HG02763 (cell line): ENCODE measurements around the gene COX4I1.
"Not testable (repeated sequence)": the region's sequence is repeated elsewhere in the genome, so short reads cannot be mapped to it uniquely, and the experiment has no call there.

Source experiments
- ATAC-seq: cut with Tn5 transposase; IDR thresholded peaks from one replicate; pipeline ENCODE4 v1.9.1; 2021; ENCODE audit warnings: mild to moderate bottlenecking, moderate library complexity; ENCODE audit not compliant: unreplicated experiment

The COX4I1 gene

DNA sequence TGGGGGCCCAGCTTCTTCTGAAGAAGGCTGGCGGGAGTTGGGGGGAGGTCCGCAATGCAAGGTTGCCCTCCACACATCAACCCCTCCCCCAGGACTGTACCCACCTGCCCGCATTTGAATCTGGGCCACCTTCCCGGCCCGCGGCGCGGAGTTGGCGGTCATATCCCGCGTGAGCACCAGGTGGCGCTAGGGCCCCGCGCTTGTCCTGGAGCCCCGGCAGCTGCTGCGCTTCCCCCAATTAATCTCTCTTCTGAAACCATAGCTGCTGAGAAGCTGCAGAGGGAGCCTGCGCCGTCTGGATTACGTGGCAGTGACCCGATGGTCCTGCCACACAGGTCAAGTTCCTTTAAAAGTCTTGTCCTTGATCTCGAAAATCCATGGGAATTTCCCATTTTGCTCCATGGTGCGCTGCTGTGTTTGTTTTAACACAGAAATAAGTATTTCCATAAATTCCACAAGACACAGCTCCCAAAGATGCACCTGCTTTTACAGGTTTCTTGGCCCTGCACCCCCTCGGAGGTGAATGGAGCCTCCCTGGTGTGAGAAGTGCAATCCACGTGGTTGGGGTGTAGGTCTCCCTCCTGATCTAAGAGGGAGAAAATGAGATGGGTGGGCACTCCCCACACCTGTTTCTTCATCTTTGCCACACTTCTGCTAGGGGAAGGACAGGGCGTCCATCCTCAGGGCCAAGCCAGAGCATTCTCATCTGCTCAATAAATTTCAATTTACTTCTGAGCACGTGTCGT, 22.1 kb downstream of the COX4I1 start:
- no peak for ATAC-seq

DNA sequence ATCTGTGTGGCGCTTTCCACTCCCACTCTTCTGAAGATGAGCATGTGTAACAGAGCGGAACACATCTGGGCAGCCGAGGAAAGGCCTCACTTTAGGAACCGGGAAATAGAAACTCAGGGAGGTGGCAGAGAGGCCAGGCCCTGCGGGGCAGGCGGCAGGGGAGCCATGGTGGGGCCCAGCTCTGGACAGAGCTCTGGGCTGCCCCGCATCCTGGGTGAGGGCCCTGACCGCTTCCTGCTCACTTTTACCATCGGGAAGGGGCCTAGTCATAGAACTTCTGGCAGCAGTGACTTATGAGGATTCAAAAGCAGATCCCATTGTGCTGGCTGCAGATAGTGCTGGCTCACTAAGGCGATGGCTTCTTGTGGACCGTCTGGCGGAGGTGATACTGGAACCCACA, 22.6 kb downstream of the COX4I1 start:
- ATAC-seq = no peak

DNA sequence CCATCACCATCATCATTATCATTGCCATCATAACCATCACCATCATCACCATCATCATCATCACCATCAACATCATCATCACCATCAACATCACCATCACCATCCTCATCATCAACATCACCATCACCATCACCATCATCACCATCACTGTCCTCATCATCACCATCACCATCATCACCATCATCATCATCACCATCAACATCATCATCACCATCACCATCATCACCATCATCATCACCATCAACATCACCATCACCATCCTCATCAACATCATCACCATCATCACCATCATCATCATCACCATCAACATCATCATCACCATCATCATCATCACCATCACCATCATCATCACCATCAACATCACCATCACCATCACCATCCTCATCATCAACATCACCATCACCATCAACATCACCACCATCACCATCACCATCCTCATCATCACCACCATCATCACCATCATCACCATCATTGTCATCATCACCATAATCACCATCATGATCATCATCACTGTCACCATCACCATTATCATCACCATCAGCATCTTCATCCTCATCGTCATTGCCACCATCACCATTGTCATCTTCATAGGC, 23.9 kb downstream of the COX4I1 start:
- ATAC-seq = no peak

DNA sequence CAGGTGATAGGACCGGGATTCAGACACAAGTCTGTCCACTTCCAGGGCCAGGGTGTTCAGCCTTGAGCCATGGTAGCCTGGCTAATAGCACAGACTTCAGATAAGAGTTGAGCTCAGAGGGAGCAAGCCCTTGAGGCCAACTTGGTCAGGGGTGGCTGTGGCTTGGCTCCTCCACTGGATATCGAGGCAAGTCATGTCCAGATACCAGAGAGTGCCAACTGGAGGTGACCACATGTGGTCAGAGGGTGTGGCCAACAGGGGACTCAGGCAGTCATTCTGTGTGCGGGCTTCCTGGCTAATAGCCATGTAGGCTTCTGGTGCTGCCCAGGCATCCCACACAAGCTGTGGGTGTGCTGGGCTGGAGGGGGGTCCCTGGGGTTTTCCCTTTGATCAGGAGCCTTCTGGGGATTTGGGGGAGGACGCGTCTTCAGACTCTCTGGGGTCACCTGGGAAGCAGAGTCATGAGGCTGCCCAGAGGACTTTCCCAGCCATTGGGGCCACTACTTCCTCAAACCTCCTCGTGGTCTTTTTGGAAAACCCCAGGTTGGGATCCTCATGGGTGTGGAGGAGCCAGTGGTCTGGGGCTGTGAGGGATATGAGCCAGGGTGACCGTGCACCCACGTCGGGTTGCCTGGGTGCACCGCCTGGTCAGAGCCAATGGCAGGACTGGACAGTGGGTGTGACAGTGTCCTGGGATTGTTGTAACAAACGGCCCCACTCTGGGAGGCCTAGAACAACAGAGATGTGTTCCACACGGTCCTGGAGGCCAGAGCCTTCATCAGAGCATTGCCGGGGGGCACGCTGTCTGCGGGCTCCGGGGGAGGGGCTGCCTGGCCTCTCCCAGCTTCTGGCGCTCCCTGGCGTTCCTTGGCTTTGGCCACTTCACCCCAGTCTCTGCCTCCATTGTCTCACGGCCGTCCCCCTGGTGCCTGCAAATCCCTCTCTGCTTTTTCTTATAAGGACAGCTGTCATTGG, 25.0 kb downstream of the COX4I1 start:
- ATAC-seq = no peak

DNA sequence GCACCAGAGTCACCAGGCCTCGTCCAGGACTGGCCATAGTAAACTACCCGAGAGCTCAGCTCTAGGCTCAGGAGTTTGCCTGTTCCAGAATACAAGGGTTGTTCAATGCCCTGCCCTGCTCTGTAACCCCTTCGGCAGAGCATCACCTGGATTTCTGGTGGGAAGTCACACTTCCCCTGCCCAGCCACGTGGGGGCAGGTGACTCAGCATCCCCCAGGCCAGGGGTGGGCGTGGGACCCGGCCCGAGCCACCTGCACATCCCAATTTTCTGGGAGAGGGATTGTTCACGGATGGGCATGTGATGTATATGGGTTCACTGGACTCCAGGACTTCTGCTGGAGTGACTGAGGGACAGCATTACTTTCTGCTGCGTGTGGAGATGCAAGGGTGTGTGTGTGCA, 25.8 kb downstream of the COX4I1 start:
- ATAC-seq = no peak

DNA sequence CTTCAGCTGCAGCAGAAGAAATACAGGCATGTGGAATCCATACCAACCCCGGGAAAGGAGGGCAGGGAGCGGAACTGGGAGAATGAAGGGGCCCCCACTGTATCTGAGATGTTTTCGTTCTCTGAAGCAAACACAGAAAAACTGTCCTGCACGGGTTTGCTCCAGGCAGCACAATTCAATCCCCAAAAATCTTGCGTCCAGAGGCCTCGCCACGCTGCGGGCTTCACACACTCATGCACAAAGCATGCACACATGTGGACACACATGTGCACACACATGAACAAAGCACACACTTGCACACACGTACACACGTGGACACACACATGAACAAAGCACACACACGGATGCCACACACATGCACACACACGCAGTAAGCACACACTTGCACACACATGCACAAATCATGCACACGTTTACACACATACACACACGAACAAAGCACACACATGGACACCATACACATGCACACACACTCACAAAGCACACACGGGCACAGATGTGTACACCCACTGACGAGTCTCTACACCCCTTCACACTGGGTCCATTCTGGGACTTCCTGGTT, 27.3 kb downstream of the COX4I1 start:
- ATAC-seq = no peak

DNA sequence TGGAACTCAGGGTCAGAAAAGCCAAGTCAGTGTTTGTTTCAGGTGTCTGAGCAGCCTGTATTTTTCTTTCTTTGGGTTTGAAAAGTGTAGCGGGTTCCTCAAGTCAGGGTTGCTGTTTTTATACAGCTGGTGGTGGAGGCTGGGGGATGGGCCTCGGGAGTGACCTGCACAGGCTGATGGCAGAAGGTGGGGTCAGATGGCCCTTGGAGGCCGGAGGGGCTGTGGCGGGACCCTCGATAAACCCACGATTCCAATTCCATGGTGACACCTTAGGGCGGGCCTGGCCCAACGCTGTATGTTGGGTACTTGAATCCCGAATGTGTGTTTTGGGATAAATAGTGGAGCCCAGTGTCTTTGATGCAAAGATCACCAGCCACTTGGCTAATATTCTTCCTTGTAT, 28.7 kb downstream of the COX4I1 start:
- ATAC-seq = no peak

DNA sequence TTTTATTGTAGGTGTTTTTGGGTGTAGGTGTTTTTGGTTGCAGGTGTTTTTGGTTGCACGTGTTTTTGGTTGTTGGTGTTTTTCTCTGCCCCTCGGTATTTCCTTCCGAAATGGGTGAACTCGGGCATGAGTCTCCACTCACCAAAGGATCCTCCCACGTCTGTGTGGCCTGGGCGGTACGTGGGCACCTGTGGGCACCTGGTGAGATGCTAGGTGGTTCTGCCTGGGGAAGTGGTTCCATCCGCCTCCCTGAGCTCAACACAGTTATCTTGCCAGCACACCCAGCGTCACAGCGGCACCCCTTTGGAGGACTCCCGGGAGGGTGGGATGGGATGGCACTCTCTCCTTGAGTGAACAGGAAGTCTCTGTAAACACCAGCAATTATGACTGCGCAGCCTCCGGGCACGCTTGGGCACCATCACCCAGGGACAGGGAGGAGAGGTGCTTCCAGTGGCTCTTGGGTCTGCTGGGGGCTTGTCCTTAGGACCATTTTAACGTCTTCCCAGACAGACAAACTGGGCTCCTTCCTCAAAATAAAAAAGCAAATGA, 29.8 kb downstream of the COX4I1 start:
- no peak for ATAC-seq

DNA sequence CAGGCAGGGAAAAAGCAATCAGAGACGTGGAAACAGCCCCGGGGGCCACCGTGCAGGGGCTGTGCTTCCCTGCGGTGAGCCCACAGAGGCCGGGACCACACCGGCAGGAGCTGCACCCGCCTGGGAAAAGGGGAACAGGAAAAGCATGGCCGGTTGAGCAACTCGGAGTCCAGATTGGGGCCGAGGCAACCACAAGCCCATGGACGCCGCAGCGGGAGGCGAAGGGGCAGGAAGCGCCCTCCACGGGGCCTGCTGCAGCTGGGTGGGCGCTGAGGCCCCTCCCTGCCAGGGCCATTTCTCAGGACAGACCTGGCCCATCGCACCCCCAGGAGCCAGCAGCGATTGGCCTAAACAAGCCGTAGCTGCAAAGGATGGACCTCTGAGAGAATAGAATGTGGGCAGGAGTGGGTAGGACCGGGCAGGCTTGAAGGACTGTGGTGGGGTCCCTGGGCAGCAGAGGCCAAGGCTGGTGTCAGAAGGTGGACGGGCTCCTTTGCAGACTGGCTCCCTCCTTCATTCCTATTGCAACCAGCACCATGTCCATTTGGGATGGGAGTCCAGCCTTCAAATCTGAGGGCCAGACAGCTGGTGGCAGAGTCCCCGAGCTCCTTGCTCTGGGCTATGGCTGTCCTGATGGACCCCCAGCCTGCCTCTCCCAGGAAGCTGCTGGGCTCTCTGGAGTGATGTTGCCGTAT, 30.4 kb downstream of the COX4I1 start:
- ATAC-seq = no peak

DNA sequence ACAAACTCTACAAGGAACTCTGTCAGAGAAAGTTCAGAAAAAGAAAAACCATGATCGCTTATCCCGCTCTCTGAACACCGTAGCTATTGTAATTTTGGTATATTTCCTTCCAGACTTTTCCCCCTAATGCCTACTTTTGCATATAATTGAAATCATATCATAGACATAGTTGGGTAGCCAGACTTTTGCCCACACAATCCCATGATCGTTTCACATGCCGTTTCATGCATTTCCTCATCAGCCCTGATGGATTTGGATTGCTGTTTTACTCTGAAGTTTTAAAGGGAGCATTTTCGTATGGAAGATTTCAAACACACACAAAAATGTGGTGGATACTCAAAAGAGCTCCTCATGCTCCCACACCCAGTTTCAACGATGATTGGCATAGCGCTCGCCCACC, 31.3 kb downstream of the COX4I1 start:
- no peak for ATAC-seq

DNA sequence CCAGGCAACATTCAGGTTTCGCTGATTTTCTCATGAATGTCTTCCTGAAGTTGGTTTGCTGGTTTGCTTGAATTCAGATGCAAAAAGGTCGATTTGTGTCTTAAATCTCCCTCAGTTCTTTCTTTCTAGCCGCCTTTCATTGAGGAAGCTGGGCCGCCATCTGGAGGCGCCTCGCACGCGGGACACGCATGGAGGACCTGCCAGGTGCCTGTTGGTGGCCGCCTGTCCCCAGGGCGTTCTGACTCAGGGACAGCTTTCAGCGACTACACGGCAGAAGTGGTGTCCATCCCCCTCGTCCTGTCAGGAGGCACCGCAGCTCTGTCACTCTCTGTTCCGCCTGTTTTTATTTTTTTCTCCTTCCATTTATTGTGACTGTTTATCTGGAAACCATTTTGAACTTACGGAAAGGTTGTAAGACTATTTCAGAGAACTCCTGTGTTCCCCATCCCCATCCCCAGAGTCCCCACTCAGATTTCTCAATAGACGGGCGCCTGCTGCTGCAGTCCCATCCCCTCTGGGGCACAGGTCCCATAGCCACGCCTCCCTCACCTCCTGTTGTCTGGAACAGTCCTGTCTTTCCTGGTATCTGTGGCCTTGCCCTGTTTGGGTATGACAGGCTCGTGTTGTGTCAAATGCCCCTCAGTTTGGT, 33.2 kb downstream of the COX4I1 start:
- no peak for ATAC-seq

DNA sequence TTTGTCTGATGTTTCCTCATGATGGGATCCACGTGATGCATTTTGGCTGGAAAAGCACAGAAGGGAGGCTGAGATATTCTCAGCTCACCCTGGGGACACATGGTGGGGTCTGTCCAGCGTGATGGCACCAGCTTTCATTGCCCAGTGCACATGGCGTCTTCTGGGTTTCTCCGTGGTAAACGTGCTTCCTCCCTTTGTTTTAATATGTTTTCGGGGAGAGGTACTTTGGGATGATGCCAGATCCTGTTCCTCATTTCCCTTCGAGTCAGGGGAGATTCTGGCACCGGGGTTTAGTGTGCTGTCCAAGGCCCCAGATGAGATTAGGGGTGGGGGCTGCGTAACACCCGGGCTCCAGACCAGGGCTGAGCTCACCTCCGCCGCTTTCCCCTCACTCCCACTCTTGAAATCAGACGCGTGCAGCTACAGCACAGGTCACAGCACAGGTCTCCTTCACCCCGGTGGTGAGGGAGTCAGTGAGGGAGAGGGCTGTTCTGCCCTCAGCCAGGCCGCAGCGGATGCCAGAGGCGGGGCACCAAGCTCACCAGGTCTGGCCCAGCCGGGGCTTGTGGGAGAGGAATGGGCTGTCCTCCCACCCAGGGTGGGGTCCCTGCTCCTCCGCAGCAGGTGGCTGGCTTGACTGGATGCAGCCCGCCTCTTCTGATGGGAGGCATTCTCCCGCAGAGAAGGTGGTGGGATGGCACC, 33.9 kb downstream of the COX4I1 start:
- ATAC-seq = no peak

DNA sequence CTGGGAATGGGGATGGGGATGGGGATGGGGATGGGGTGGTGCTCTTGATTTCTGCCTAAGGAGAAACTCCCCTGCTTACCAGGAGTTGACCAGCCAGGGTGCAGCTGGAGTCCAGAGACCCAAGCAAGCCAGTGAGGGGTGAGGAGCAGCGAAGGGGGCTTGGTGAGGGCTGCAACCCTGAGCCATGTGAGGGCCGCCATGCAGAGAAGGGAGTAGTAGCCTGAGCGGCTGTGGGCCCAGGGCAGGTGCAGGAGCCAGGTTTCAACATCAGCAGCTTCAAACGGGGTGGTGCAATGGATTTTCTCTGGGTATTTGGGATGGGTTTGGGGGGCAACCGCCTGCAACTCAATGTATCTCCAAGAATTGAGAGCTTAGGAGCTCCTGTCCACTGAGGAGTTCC, 35.2 kb downstream of the COX4I1 start:
- ATAC-seq = no peak

DNA sequence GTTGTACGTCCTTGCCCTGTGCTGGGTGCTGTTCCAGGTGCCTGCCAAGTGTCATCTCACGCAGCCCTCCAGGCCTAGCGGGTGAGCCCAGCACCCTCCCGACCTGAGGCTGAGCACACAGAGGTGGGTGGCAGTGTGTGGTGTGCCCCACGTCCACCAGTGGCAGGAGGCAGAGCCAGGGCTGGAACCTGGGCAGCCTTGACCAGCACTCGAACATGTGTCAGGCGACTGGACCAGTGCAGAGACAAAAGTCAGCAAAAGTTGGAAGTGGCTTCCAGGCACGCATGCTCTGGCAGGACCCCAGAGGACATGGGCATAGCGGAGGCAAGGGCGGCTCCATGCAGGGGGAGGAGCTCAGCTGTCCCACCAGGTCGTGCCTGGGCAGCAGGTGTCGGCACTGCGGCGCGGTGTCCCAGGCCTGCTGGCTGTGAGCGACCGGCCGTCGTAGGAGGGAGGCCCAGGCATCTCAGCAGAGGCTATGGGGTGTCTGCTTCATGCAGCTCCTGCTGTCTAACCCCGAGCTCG, 35.8 kb downstream of the COX4I1 start:
- ATAC-seq = no peak

DNA sequence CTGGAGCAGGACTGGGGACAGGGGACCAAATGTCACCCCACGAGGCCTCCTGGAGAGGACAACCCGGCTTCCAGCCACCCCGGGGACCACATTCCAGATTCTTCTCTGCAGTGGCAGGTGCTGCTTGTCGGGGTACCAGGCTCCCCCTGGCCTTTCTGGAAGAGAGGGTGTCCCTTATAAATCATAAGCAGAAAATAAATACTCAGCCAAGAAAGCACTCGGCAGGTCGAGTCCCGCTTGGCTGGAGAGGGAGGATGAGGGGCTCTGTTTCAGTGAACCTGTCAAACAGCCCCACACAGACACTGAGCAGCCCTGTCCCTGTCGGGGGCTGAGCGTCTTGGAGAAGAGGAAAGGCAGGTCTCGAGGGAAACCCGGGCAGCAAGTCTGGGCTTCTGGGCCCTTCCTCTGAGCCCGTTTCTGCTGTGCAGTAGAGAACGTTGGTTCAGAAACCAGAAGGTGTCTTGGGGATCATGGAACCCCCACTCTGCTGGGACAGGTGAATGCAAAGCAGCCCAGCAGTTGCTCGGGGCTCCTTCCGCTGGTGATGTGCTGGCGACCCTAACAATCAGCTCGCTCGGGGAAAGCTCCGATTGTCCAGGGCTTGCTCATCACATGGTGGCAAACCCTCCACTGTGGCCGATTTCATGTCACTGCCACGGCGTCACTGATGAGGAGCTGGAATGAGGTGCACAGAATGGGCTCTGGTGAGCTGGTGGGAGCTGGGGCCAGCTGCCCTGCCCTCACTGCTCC, 36.6 kb downstream of the COX4I1 start:
- no peak for ATAC-seq

DNA sequence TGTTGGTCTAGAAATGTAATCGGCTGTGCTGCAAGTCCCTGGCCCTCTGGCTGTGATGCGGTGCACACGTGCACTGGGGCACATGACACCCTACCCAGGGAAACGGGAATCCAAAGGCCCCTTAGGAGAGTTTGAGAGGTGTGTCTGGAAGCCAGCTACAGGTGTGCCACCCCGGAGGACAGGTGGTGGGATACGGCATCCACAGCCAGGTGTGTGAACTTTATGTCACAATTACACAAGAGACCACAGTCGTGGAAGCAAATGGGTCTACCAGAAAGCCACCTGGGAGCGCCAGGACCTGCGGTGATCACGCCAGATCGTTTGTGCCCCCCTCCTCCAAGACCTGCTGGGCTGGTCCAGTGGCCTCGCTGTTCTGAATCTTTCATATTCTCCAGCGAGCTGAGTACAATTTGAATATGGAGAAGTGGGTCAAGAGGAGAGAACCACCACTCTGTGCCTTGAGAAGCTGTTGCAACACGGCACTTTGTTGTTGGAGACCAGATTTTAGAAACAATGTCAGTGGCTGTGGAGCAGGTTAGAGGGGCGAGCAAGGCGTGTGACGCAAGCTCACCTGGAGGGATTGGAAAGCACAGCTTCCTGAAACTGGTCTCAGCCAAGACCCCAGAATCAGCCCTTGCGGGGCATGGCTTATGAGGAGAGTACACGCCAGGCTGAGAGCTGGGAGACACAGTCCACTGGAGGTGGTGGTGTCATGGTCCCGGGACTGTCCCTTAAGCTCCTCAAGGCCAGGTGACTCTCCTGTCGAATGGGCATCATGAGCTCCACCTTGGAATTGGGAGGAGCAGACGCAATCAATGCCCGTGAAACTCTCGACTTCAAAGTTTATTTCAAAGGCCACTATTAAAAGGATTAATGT, 37.4 kb downstream of the COX4I1 start:
- ATAC-seq = no peak

DNA sequence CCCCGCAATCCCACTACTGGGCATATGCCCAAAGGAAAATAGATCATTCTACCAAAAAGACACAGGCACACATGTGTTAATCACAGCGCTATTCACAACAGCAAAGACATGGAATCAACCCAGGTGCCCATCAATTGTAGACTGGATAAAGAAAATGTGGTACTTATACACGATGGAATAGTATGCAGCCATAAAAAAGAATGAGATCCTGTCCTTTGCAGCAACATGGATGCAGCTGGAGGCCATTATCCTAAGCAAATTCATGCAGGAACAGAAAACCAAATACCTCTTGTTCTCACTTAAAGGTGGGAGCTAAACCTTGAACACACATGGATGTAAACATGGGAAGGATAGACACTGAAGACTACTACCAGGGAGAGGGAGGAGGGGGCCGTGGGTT, 38.2 kb downstream of the COX4I1 start:
- not testable (repeated sequence) for ATAC-seq
